A673 (cell line): ENCODE results near the gene STXBP4.

Source experiments
- EZH2 ChIP-seq: fragments of 200-600 bp; sonication (generic); IDR thresholded peaks from 2 replicates; pipeline ENCODE4 v1.6.1; 2017; ENCODE audit warnings: borderline replicate concordance, low read depth, mild to moderate bottlenecking, mixed read lengths, antibody characterized with exemption, low read length; ENCODE audit not compliant: poor library complexity, severe bottlenecking
- TF ChIP-seq, protein P1 (sequence below): fragments of 300-800, 200-600 bp; sonication (generic); conservative IDR thresholded peaks from 2 replicates; pipeline ENCODE4 v1.5.1; 2017; ENCODE audit warnings: low read depth, mild to moderate bottlenecking, antibody characterized with exemption, low read length, moderate library complexity, mixed read lengths

DNA sequence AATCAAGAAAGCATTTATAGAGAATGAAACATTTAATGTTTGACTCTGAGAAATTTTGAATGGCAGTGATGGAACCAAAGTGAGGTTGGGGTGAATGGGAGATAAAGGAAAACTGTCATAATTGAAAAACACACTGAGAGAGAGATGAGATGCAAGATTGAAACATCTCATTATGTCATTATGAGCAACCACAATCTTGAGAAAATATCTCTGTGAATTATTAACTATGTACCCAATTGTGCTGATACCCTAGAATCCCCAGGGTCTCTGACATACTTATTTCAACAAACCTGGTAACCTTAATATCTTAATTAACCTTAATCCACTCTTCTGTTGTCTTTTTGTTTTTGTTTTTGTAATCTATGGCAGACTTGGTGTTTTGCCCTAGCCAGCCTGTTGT, 152.7 kb downstream of the STXBP4 start:
- no peak for TF ChIP-seq EZH2
- TF ChIP-seq, protein P1, sequence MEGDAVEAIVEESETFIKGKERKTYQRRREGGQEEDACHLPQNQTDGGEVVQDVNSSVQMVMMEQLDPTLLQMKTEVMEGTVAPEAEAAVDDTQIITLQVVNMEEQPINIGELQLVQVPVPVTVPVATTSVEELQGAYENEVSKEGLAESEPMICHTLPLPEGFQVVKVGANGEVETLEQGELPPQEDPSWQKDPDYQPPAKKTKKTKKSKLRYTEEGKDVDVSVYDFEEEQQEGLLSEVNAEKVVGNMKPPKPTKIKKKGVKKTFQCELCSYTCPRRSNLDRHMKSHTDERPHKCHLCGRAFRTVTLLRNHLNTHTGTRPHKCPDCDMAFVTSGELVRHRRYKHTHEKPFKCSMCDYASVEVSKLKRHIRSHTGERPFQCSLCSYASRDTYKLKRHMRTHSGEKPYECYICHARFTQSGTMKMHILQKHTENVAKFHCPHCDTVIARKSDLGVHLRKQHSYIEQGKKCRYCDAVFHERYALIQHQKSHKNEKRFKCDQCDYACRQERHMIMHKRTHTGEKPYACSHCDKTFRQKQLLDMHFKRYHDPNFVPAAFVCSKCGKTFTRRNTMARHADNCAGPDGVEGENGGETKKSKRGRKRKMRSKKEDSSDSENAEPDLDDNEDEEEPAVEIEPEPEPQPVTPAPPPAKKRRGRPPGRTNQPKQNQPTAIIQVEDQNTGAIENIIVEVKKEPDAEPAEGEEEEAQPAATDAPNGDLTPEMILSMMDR: no peak
